HUDEP-2 (cell line): ENCODE measurements around the gene VENTX.

Experiments used
- DNase-seq, 76 experiments: peaks; one replicate each; lab custom pipeline; 2025; ENCODE audit not compliant: unreplicated experiment in 76 of 76; lab: John Stamatoyannopoulos, UW

The VENTX gene

GRCh38 chr10:133201948-133202725 lies 35.5 kb upstream of the VENTX start:
- no peak for DNase-seq

DNA sequence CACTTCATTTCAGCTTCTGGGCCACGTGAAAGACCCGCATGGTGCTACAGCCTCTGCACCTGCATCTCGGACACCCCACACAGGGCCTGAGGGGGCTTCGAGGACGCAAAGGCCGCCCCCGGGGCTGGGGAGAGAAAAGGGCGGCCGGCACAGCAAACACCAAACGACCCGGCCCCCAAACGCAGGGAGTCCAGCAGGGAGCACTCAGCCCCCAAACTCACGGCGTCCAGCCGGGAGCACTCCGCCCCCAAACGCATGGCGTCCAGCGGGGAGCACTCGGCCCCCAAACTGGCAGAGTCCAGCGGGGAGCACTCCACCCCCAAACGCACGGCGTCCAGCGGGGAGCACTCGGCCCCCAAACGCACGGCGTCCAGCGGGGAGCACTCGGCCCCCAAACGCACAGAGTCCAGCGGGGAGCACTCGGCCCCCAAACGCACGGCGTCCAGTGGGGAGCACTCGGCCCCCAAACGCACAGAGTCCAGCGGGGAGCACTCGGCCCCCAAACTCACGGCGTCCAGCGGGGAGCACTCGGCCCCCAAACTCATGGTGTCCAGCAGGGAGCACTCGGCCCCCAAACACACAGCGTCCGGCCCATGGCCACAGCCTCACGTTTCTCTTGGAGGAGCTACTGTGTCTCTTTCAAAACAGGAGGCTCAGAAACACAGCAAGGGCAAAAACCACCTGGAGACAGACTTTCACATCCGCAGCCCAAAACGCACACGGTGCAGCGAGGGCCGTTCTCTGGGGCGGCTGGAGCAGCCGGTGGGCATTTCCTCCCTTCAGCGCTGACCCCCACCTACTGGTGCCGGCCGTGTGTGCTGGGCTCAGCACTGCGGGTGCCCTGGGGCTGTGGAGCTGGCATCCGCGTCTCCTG lies 34.6 kb upstream of the VENTX start:
- DNase-seq = no peak

- no peak for DNase-seq
These were observed 33.9 kb upstream of the VENTX start for GRCh38 chr10:133203652-133204195.

DNA sequence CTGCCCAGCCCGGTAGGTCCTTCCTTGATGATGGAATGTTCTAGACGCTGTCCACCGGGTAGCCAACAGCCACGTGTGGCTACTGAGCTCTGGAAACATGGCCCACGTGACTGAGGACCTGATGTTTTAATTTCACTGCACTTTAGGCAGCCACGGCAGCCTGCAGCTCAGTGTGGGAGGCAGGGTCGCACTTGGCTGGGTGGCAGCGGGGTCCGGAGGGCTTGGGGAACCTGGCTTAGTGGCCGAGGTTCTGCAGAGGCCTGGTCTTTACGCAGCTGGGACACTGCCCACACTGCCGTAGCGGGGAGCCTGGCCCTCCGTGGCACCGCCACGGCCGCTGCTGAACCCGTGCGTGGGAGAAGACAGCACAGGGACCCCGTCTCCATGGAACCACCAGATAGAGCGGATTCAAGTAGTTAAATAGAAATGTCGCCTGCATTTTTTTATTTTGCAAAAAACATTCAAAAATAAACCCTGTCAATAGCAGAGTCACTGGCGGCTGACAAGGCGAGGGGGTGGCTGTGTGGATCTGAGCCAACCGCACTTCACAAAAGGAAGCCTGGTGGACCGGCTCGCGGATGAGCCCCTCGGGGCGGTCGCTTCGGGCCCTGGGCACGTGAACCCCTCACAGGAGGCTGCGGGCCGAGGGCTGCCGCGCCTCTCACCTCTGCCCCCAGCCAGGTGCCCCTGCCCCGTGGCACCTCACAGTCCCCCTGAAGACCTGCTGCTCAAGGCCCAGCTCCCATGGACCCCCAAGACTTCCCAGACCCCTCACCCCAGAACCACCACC lies 33.2 kb upstream of the VENTX start:
- DNase-seq = no peak

GRCh38 chr10:133205146-133205545 lies 32.5 kb upstream of the VENTX start:
- no peak for DNase-seq

- no peak for DNase-seq
These were observed 31.2 kb upstream of the VENTX start for GRCh38 chr10:133206356-133207040.

DNA sequence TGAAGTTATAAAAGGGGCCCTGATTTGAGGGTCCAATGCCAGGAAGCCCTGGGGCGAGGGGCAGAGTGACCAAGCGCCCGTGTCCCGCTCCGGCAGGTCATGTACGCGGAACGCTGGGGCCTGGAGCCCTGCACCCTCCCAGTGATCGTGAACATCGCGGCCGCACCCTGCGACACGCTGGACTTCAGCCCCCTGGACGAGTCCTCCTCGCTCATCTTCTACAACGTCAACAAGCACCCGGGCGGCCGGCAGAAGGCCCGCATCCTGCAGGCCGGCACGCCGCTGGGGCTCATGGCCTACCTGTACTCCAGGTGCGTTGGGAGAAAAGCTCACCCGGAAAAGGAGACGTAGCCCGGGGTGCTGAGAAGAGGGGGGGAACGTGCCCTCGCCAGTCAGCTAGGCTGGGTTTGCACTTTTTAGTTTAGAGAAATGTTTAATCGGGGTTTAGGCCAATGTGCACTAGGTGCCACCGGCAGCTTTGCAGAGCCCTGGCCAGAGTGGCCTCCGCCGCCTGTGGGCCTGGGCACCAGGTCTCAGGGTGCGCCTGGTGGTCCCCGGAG lies 30.5 kb upstream of the VENTX start:
- no peak for DNase-seq

DNA sequence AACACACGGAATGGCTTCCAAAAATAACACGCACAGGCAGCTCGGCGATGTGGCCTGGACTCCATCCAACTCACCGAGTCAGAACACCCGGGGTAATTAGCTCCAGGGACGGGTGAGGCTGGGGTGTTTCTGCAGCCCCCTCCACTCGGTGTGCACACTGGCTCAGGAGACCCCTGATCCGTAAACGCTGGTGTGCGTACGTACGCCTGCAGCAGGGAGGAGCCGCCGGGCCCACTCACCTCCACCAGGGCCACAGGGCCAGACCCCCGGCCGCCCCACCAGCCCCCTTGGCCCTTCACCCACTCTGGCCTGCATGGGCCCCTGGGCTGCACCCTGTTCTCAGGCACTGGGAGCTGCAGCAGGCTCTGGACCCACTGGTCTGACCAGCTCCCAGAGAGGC lies 30.0 kb upstream of the VENTX start:
- DNase-seq = no peak

- no peak for DNase-seq
These were observed 29.2 kb upstream of the VENTX start for GRCh38 chr10:133208466-133208865.

- DNase-seq = no peak
These were observed 28.5 kb upstream of the VENTX start for GRCh38 chr10:133209117-133209516.

DNA sequence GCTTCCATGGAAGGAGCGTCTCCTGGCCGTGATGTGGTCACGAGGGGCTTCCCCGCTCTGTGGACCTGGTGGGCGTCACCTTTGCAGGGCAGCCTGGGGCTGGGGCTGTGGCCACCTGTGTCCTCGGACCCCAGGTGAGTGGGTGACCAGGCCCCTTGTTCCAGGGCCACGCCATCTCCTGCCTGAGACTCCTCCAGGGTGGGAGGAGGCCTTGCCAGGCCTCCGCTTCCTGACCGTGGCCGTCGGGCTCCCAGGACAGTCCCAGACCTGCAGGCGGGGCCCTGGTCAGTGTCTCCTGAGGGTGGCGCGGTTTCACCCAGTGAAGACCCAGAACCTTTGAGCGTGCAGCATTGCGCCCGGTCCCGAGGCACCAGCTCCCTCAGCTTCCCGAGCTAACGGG lies 28.0 kb upstream of the VENTX start:
- DNase-seq = no peak

GRCh38 chr10:133210398-133211140 lies 27.1 kb upstream of the VENTX start:
- peak in 1 of 76 experiments; percentile 5 for DNase-seq

DNA sequence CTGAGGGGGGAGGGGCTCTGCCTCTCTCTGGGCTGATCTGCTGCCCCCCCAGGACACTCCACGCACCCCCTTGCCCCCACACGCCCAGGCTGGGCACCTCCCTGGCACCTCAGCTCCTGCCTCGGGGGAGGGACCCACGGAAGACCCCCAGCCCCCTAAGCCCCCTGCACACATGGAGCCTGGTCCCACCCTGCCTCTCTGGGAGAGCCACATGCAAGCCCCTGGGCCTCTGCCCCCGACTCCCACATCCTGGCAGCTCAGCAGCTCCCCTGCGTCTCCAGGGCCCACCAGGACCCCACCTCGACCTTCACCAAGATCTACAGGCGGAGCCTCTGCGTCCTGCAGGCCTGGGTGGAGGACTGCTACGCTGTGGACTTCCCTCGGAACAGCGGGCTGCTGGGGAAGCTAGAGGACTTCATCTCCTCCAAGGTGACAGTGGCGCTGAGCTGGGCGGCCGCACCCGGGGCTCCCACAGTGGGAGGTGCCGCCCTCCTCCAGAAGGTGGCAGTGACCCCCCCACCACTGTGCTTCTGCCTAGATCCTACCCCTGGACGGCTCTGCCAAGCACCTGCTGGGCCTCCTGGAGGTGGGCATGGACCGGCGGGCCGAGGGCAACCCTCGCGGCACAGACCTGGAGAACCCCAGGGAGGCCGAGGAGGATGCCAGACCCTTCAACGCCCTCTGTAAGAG lies 26.4 kb upstream of the VENTX start:
- no peak for DNase-seq

DNA sequence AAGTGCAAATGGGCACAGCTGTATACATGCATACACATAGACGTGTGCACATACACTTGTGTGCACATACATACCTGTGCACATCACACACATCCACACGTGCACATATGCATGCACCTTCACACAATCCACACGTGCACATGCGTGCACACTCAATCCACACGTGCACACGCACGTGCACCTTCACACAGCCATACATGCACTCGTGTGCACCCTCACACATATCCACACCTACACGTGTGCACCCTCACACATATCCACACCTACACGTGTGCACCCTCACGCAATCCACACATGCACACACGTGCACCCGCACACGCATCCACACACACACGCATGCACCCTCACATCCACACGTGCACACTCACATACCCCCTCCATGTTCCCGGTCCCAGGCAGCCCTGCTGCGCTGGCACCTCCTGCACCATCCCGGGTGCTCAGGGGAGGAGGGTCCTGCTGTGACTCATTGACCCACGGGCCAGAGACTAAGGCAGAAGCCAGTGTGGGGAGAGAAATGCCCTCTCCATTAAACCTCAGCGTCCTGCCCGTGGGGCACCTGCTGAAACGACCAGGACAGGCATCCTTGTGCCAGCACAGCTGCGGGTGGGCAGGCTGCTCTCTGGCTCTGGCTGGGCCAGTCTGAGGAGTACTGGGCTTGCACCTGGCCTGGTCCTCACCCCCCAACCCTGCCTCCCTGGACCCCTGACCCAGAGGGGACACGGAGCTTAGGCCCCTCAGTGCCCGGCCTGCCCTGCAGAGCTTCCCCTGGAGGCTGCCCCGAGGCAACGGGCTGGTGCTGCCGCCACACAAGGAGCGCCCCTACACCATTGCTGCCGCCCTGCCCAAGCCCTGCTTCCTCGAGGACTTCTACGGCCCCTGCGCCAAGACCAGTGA lies 25.4 kb upstream of the VENTX start:
- no peak for DNase-seq

DNA sequence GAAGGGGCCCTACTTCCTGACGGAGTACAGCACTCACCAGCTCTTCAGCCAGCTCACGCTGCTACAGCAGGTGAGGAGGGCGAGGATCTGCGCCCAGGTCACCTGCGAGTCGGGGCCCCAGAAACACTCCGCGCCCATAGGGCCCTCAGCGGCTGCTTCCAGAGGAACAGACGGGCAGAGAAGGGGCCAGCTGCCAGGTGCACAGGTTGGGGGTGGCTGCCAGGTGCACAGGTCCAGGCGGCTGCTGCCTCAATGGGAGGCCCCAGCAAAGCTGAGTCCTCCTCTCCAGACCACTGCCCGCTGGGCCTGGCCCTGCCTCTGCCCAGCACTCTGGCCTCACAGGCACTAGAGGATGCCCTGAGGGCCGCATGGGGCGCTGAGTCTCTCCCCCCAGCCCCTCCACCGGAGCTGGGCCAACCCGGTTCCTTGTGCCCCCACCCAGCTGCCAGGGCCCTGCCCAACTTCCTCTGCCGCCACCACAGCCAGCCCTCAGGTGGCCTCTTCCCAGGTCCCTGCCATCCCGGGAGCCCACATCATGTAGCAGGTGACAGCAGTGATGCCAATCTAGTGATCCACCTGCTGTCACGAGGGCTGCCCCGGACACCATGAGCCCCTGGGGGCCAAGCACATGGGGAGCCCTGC lies 24.7 kb upstream of the VENTX start:
- no peak for DNase-seq

- DNase-seq = no peak
These were observed 23.8 kb upstream of the VENTX start for GRCh38 chr10:133213641-133214467.
